G401.6 (cell line): ENCODE measurements around the gene FAAP100.
A peak's percentile ranks its signal among the peaks of the same experiment; 100 is the strongest.

ENCODE experiments used
- FAIRE-seq: peaks from 2 replicates; lab custom pipeline; 2012; peaks lifted over from hg19 to GRCh38; lab: Jason Lieb, UNC

Gene FAAP100

DNA sequence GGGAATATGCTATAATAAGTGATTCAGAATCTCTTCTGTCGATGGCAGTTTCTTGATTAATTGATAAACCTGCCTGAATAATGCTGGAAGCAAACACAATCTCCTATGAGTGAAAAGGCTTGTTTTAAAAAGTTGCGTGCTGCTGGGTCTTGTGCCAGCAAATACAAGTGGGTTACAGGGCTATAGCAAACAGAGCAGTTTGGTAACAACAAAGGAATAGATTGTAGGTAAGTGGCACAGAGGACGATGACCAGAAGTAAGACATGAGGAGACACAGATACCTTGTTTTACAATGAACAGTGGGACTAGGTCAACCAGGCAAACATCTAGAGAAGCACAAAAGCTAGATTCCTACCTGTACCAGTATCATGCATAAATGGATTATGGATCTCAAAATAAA lies 23.7 kb upstream of the FAAP100 start:
- FAIRE-seq: no peak

DNA sequence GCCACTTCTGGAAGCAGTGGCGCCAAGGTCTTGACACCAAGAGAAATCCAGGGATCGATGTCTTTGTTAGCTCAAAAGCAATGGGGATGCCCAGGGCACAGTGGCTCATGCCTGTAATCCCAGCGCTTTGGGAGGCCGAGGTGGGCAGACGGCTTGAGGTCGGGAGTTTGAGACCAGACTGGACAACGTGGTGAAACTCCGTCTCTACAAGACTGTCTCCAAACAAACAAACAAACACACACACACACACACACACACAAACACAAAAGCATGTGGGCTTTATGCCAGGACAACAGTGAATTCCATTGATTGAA lies 22.4 kb upstream of the FAAP100 start:
- FAIRE-seq: no peak

DNA sequence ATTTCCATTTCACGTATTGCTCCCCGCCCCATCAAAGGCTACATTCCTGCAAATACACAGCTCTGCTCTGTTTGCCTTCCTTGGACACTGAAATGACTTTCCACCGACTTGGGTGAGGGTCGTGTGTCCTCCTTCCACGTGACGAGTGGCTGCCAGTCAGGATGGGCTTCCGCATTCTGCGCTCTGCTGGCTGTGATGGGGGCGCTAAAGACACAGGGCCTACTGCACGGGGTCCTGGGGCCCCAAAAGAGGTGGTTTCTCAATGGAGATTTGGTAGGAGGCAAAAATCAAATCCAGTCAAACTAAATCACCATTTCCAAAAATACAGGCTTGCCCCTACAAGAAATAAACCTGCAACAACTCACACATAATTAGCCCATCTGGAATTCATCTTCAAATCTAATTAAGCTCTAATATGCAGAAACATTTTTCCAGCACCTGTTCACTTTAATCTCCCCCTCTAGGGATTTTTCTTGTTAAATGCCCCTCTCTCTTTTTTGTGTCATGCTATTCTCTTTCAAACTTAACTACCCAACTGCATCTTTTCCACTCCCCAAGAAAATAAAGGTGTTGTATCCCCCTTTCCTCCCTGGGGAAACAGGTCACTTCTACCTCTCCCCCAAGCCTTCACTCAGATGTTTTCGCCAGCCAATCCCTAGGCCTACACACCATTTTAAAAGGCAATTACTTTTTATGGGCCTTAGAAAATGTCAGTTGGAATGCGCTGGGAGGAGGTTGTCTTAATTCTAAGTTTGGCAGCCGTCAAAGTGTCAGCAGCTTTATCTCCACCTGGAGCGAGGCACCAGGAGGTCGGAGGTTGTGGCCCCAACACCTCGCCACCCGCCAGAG lies 21.9 kb upstream of the FAAP100 start:
- FAIRE-seq: peak; percentile 63

DNA sequence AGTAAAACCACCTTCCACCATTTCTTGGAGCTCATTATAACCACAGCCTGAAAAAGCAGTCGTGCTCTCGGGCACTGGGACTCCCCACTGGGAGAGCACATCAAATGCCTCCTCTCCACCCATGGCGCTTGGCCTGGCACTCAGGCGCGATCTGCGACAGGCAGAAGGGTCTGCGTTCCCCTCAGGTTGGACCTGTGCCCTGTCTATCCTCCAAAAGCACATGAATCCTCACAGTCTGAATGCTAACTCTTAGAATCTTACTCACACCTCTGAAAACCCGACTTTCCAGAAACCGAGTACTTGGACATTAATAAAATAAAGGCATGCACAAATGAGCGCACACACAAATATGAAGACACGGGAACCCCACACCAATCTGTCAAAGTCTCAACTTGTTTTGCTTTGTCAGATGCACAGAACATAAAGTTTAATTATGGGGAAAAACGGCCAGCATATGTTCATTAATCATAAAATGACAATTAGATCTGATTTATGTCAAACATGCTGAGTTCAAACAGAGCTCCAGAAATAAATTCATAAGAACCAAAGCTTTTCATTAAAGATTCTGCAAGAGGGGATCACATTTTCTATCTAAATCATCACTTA lies 20.5 kb upstream of the FAAP100 start:
- FAIRE-seq: no peak

DNA sequence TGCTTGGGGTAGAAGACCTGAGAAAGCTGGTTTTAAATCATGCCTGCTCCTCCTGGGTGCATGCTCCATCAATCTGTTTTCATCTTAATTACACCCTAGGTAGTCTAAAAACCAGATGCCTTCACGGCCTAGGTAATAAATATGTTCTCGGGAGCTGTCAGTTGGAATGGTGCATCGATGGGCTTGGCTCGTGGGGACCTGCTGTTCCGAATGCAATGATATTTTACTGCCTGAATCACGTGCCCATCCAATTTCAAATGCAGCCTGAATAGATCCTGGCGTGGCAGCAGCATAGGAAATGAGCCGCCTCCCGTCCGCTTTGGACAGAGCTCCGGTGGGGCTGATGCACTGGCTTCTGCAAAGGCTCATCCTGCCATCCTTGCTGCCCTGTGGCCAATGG lies 18.8 kb upstream of the FAAP100 start:
- no peak for FAIRE-seq

DNA sequence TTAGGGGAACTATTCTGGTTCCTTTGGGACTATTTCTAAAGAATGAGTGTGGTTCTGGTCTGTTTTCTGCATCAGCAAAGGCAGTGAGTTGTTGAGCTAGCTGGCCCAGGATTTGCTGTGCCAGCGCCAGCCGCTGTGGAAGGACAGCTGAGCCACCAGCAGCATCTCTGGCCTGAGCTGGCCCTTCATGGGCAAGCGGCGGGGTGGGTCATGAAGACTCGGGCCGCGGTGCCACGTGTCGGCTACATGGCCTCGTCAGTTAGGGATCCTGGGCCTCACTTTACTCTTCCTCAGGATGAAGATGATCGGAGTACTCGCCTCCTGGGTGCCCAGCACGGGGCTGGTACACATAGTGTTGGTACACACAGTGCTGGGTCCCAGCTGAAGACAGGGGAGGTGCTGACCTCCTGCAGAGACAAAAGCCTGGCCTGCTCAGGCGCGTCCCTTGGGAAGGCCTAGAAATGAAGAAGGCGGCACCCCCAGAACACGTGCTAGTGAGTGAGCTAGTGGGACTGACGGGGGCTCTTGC lies 17.9 kb upstream of the FAAP100 start:
- FAIRE-seq: no peak

DNA sequence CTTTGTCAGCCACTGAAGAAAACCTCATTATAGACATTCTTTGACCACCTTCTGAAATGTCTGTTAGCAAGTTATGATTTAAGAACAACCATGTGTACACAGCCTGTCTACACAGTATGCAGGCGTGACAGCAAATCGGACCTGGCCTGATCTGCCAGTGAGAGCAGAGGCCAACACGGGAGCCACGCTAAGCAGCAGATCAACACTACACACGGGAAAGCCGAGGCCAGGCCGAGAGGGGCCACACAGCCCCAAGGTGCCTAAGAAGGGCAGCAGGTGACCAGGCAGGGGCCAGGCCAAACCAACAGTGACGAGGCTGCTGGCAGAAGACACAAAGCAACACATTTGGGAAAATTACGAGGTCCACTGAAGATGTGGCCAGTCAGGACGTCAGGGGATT lies 16.3 kb upstream of the FAAP100 start:
- no peak for FAIRE-seq

DNA sequence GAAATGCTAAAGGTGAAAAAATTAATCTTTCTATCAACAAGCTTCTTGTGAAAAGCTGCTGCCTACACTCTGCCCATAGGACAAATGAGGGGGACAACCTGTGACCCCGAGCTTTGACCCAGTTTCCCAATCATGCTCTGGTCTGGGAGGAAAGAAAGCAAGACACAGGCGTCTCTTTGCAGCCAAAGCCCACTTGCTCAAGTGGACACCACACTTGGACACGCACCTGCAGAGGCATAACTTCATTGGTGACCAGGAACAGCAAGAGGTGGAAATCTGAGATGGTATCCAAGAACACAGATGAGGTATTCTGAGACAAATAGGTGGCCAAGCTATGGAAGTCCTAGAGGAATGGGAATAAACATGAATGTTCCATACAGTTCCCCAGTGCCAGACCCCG lies 15.0 kb upstream of the FAAP100 start:
- FAIRE-seq: no peak

DNA sequence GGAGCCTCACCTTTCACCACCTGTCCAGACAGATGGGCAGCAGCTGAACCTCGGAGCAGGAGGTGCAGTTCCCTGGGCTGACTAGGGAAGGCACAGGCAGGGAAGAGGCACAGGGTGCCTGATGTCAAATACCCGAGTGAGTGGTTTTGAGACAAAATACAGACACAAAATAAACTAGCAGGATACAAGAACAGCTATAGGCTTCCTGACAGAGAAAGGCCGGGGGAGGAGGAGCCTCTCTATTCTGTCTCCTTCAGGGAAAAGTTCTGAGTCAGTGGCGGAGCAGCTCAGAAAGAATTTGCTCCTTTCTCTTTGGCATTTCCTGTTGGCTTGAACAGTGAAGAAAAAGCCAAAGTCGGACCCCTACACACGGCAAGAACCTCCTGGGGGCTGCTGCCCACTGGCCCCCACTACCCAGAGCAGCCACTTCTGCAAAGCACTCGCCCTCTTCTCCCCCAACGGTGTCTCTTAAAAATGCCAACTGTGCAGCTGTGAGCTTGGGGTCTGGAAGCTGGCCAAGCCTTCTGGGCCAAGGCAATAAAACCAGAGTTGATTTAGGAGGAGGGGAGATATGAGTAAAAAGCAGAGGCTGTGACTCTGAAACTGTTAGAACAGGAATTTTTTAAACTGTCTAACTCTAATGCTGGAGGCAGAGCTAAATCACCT lies 14.4 kb upstream of the FAAP100 start:
- peak; percentile 64 for FAIRE-seq

DNA sequence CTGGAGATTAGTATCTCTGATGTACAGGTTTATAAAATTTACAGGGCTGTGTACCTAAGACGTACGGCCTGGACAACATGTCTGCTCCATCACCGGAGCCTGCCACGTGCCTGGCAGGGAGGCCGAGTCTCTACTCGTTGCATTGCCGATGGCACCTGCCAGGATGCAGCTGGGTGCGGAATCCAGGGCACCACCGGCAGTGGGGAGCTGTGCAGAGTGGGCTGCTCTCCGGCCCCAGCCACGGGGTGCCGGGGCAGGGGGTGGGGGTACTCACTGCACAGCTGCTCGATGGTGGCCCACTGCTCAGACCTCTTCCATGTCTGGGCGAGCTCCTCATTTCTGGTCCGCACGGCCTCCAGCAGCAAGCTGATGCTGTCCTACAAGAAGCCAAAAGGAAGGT lies 13.1 kb upstream of the FAAP100 start:
- FAIRE-seq: no peak

DNA sequence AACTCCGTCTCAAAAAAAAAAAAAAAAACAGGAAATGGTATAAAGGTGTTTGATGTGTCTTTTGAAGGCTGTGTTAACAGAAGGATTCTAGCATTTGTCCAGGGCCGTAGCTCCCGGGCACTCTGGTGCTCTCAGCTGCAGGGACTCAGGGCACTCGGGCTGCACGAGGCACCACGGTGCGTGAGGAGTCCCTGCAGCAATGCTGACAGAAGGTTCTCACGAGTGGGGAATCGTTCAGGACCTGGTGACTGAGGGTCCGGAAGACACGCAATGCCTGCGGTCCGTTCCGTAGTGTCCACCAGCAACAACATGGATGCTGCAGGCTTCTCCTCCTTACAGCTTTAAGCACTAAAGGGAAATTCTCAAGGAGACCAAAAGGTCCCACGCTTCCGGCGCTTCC lies 12.6 kb upstream of the FAAP100 start:
- FAIRE-seq: no peak

DNA sequence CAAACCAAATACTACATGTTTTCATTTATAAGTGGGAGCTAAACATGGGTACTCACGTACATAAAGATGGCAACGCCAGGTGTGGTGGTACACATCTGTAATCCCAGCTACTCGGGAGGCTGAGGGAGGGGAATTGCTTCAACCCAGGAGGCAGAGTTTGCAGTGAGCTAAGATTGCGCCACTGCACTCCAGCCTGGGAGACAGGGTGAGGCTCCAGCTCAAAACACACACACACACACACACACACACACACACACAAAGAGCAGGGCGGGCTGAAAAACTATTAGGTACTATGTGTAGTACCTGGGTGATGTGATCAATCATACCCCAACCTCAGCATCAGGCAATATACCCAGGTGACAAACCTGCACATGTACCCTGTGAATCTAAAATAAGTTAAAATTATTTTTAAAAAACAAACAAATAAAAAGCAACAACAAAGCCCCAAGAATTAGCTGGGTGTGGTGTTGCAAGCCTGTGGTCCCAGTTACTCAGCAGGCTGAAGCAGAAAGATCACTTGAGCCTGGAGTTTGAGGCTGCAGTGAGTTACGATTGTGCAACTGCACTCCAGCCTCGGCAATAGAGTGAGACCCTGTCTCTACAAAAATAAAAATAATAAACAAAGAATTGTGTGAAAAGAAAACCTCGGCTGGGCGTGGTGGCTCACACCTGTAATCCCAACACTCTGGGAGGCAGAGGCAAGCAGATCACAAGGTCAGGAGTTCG lies 11.9 kb upstream of the FAAP100 start:
- no peak for FAIRE-seq

DNA sequence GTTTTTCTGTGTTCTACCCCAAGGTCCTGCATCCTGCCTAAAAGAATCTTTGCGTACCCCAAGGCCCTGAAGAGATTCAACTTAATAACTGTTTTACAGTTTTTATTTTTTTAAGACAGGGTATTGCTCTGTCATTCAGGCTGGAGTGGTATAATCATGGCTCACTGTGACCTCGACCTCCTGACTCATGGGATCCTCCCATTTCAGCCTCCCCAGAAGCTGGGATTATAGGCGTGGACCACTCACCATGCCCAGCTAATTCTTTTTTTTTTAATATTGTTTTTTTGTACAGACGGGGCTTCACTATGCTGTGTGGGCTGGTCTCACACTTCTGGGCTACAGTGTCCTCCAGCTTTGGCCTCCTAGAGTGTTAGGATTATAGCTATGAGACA lies 9.3 kb upstream of the FAAP100 start:
- FAIRE-seq: no peak

DNA sequence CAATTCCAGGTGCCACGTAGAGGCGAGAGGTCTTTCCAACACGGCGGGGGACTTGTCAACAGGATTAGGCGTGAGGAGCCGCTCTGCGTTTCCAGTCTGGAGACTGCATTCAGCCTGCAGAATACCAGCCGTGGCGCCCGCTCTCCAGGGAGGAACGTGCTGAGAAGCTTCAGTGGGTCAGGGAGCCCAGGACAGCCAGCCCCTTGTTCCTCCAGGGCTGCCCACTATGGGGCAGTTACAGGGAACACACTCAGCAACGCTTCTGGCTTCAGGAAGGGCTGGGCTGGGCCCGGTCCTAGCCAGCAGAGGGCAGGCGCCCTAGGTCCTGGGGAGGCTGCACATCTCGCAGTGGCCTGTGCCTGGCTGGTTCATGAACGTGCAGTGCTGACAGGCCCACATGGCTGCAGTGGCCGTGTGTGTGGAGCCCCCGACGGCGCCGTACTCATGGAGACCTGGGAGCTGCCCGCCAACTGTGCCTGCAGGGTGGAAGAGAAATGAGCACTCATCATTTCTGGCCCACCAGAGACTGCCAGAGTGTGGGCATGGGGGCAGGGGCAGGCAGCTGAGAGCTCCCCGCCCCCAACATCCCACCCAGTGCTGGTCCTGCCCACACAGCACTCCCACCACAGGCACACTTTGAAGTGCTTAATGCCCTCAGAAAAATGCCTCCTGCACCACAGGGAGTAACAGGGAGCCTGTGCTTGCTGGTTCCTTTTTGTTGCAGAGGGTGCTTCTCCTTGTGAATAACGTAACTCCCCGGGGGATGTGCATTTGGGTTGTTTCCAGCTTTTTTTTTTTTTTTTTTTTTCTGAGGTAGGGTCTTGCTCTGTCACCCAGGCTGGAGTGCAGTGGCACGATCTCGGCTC lies 7.0 kb upstream of the FAAP100 start:
- FAIRE-seq: no peak

DNA sequence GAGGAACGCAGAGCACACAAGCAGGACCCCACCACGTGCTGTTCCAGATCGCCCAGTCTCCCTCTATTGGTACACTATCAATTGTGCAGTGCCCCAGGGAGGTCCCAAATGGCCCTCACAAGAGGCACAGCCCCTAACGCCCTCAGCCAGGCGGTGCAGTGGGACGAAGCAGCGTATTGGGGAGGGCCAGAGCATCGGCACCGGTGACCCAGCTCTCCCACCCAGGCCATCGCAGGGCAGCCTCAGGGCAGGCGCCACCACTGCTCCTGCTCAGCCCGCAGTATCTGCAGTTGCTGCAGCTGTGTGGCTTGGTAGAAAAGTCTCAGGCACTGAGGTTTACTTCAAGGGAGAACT lies 5.9 kb upstream of the FAAP100 start:
- no peak for FAIRE-seq

DNA sequence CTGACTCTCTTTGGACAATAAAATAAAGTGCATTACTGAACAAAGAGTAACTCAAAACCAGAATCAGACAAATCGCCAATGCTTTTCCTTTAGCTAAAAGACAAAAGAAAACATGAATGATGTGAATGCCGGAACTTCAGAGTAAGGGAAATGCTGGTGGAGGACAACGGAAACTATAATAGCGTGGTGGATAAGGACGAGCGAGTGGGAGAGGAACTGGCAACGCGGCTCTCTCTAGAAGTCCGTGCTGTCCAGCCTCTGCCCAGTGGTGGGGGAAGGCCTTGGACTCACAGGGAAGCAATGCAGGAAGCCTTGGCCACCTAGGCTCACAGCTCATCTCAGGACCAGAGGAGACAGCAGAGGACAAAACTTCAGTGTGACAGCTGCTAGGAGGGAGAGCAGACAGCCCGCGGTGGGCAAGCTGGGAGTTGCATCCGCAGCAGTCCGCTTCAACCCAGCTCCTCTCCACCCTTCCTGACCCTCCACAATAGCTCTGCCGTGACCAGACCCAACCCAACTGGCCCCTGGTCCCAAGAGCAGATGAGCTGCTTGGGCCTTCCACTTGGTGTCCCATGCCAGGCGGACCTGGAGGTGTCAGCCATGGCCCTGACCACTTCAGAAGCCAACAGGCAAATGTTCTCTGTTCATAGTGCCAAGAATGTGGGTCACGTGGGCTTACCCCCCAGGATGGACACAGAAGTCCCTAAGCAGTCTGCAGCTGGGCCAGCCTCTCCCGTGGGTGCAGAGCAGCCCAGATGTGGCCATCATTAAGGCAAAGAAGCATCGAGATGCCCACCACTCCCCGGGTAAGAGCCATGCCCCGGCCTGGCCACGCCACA lies 5.3 kb upstream of the FAAP100 start:
- FAIRE-seq: no peak

DNA sequence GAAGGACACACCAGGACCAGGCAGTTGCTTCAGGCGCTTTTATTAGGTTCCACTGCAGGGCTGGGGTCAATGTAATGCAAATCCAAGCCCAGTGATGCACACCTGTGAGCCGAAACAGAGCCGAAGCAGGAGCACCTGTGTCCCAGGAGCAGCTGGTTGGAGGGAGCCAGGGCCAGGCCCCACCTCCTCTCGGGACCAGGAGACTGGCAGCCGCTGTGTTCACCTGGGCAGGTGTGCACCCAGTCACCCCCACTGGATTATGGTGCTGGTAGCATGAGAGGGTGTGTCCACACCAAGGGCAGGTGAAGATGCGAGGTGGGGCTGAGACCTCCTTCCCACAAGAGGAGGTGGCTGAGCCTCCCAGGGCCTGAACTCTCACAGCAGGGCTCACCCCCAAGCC lies 4.7 kb upstream of the FAAP100 start:
- no peak for FAIRE-seq

DNA sequence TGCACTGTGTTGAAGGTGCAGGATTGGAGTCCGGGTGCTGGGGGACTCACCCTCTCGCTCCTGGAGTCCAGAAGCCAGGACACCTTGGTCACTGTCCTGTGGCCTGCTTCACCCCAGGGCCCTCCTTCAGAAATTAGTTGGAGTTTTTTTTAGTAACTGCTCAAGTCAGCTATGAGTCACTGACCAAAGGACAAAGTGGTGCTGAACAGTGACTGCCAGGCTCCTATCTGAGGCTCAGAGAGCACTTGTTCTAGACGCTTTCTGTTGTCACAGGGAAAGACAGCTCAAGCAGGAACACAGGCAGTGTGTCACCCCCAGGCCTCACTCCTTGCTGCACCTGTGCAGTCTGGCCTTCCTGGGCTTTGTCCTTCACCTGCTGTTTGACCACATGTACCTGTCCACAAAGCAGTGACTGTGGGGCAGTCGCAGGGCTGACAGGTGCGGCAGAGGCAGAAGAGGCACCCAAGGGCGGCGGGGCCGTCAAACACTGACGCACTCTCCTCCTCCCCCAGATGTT lies 4.1 kb upstream of the FAAP100 start:
- no peak for FAIRE-seq

DNA sequence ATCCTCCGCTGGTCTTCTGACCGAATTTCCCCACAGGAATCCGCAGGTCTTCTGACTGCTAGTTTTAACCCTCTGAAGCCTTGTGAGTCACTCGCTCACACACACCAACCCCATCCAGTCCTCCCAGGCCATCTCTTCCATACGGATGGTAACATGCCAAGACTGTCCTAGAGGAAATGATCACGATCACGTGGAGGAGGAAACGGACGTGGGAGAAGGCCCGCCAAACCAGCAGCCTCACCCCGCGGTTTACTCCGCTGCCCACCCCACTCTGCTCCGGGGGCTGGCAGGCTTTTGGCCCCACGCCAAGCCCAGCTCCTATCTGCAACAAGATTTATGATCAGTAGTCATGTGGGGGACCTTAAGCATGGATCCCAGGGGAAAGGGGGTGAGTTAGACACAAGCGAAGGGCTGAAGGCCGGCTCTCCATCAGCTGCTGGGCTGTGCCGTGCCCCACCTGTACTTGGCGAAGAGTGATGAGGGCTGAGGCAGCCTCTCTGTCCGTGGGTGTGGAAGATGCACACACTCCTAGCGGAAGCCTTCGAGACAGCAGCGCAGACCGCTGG lies 1.5 kb upstream of the FAAP100 start:
- FAIRE-seq: peak; percentile 42

DNA sequence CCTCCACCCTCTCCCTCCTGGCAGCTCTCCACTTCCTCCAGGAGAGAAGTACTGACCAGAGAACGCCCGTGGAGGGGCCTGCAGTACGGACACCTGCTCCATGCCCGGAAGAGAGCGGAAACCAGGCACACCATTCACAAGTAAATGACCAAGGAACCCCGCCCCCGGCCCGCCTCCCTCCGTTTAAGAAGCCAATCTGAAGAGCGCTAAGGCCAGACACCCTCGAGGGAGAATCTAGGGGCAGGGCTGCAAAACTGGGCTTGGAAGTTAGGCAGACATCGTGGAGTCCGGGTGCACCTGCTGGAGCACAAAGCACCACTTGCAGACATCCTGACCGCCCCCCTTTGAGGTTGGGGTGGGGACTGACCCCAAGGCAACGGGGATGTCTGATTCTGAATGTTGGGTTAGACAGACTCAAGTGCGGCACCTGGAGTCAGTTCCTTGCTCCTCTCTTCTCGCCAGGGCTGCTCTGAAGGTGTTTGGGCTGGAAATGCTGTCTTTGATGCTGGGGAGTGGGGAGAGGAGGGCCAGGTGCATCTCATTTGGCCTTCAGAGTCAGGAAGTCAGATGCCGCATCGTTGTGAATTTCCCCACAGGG lies 964 bp upstream of the FAAP100 start:
- FAIRE-seq: peak; percentile 88
